RCC 7860 (cell line): ENCODE results near the gene DYNC2H1.

Experiments
- DNase-seq: peaks from one replicate; pipeline ENCODE4 v3.0.0-alpha.2; 2015; ENCODE audit warnings: low spot score
- FAIRE-seq: peaks from 2 replicates; lab custom pipeline; 2012; peaks lifted over from hg19 to GRCh38; lab: Jason Lieb, UNC

The DYNC2H1 gene

DNA sequence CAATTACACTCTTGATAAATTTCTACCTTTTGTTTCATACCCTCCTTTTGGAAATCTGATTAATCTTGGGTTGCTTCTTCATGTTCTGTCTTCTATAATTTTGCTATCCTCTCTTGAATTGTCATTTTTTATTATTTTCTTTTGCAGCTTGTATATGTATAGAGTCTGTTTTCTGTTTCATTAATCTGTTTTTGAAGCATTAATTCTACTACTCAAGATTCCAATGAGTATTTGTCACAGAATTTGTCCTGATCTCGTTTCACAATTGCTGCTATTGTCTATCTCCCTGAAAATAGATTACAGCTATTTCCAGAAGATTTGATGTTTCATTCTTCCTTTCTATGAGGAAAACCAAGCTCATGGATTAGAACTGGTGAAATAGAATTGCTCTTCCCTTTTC, 406.1 kb downstream of the DYNC2H1 start:
- no peak for FAIRE-seq

DNA sequence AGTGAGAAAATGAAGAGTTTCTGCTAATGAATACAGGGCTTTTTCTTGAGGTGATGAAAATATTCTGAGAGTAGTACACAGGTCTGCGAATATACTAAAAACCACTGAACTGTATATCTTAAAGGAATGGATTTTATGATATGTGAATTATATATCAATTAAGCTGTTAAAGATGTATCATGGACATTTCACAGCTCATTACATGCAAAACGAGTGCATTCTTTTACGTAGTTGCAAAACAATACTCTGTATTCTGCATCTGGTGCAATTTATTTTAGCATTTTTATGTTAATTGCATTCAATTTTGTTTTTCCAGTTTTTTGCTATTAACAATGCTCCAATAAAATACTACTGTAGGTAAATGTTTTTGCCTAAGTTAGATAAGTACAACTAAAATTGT, 411.6 kb downstream of the DYNC2H1 start:
- DNase-seq (no peak), FAIRE-seq (no peak)

More for the DNA sequence above, 406.1 kb downstream of the DYNC2H1 start:
- DNase-seq = no peak

GRCh38 chr11:103525069-103525468, 415.8 kb downstream of the DYNC2H1 start:
- DNase-seq (peak; percentile 76), FAIRE-seq (peak; percentile 90)

DNA sequence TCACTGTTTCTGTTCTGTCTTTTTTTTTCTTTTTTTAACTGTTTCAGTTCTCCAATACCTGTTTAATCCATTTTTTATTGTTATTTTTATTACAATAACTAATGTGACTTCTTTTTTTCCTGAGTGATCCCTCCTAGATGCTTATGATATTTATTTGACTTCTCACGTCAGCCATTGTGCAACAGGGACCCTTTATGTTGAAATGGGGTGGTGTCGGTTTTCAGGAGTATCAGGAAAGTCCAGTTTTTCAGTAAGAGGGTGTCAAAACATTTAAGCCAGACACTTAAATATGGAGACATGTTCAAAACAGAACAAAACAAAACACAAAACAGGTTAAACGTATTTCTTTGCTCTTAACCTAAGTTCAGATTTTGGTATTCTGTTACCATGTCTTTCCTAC, 418.8 kb downstream of the DYNC2H1 start:
- DNase-seq (no peak), FAIRE-seq (no peak)

- no peak for FAIRE-seq
- DNase-seq = no peak
Observed at GRCh38 chr11:103528596-103528995, 419.4 kb downstream of the DYNC2H1 start.

- DNase-seq = peak; percentile 98
- peak; percentile 96 for FAIRE-seq
Observed at GRCh38 chr11:103529181-103529684, 420.0 kb downstream of the DYNC2H1 start.
